HG03045 (cell line): ENCODE measurements around the gene TACC3.
A peak's percentile ranks its signal among the peaks of the same experiment; 100 is the strongest.

Experiments
- ATAC-seq: cut with Tn5 transposase; IDR thresholded peaks from one replicate; pipeline ENCODE4 v1.9.1; 2021; ENCODE audit warnings: mild to moderate bottlenecking, moderate library complexity; ENCODE audit not compliant: unreplicated experiment

Gene TACC3

GRCh38 chr4:1744552-1744951 is 23.2 kb downstream of the TACC3 start:
- no peak for ATAC-seq

- no peak for ATAC-seq
These were observed 23.8 kb downstream of the TACC3 start for GRCh38 chr4:1745165-1745564.

- ATAC-seq: no peak
These were observed 24.4 kb downstream of the TACC3 start for GRCh38 chr4:1745697-1746096.

GRCh38 chr4:1746265-1746691 is 25.0 kb downstream of the TACC3 start:
- ATAC-seq: peak; percentile 52

GRCh38 chr4:1746919-1747602 is 25.7 kb downstream of the TACC3 start:
- ATAC-seq: no peak

- no peak for ATAC-seq
These were observed 26.3 kb downstream of the TACC3 start for GRCh38 chr4:1747603-1747967.

- no peak for ATAC-seq
These were observed 27.2 kb downstream of the TACC3 start for GRCh38 chr4:1748465-1748995.

- ATAC-seq: no peak
These were observed 28.0 kb downstream of the TACC3 start for GRCh38 chr4:1749370-1749769.

- ATAC-seq: no peak
These were observed 28.5 kb downstream of the TACC3 start for GRCh38 chr4:1749826-1750225.

- ATAC-seq: no peak
These were observed 29.2 kb downstream of the TACC3 start for GRCh38 chr4:1750381-1751154.

GRCh38 chr4:1751155-1751918 is 30.0 kb downstream of the TACC3 start:
- ATAC-seq: no peak

- no peak for ATAC-seq
These were observed 30.6 kb downstream of the TACC3 start for GRCh38 chr4:1751919-1752283.

- no peak for ATAC-seq
These were observed 31.1 kb downstream of the TACC3 start for GRCh38 chr4:1752284-1753041.

- no peak for ATAC-seq
These were observed 32.0 kb downstream of the TACC3 start for GRCh38 chr4:1753294-1753696.

- no peak for ATAC-seq
These were observed 32.5 kb downstream of the TACC3 start for GRCh38 chr4:1753697-1754311.

GRCh38 chr4:1754336-1754735 is 33.0 kb downstream of the TACC3 start:
- no peak for ATAC-seq

- no peak for ATAC-seq
These were observed 34.0 kb downstream of the TACC3 start for GRCh38 chr4:1755297-1755696.

GRCh38 chr4:1756079-1756478 is 34.8 kb downstream of the TACC3 start:
- ATAC-seq: no peak

- ATAC-seq: no peak
These were observed 35.8 kb downstream of the TACC3 start for GRCh38 chr4:1756893-1757779.
